HepG2 (cell line): ENCODE measurements around the gene PPP1R9B. TPM values are rescaled to one million over a fixed set of nuclear protein-coding genes. Genes with fewer than 3 reads are reported as not detected.

ENCODE experiments used
- ETV5 ChIP-seq: IDR thresholded peaks from 2 replicates; pipeline ENCODE4 v1.6.1; 2018; ENCODE audit warnings: missing biosample characterization, missing genetic modification reagents, inconsistent platforms, borderline replicate concordance
- HOXA5 ChIP-seq: sonication (generic); formaldehyde crosslinking; IDR thresholded peaks from 2 replicates; pipeline ENCODE4 v1.4.0; 2020; ENCODE audit warnings: missing genetic modification reagents
- KLF9 ChIP-seq: IDR thresholded peaks from 2 replicates; pipeline ENCODE4 v1.6.1; 2016; ENCODE audit warnings: low read depth
- NR3C1 ChIP-seq: sonication (generic); formaldehyde crosslinking; IDR thresholded peaks from 2 replicates; pipeline ENCODE4 v1.4.0; 2020; ENCODE audit warnings: missing genetic modification reagents
- SCMH1 ChIP-seq: sonication (generic); formaldehyde crosslinking; IDR thresholded peaks from 2 replicates; pipeline ENCODE4 v1.9.0; 2021; ENCODE audit warnings: missing genetic modification reagents, mild to moderate bottlenecking, borderline replicate concordance
- TCF12 ChIP-seq, 2 experiments: fragments of 450-650 bp in 1 of 2; sonication (generic) in 1 of 2; formaldehyde crosslinking in 1 of 2; IDR thresholded peaks; 2 replicates each; pipeline versions ENCODE4 v1.6.1 to v1.8.0; 2017 to 2022; ENCODE audit warnings: antibody characterized with exemption in 1 of 2, mild to moderate bottlenecking in 1 of 2, missing genetic modification reagents in 1 of 2, moderate library complexity in 1 of 2
- ZNF232 ChIP-seq: sonication (generic); formaldehyde crosslinking; IDR thresholded peaks from 2 replicates; pipeline ENCODE4 v1.4.0; 2020; ENCODE audit warnings: missing genetic modification reagents, borderline replicate concordance
- ZNF615 ChIP-seq: sonication (generic); formaldehyde crosslinking; IDR thresholded peaks from 2 replicates; pipeline ENCODE4 v1.5.0; 2020; ENCODE audit warnings: mild to moderate bottlenecking, missing genetic modification reagents, borderline replicate concordance
- ZNF678 ChIP-seq: sonication (generic); formaldehyde crosslinking; IDR thresholded peaks from 2 replicates; pipeline ENCODE4 v1.4.0; 2020; ENCODE audit warnings: mild to moderate bottlenecking, missing genetic modification reagents
- polyA plus RNA-seq, 8 experiments: library from polyadenylated mRNA; depleted of rRNA in 3 of 8; stranded (reverse) in 7 of 8; unstranded in 1 of 8; fragments of >200 nt; fragmentation: Illumina TruSeq in 4 of 8; extraction: Trizol in 4 of 8; gene quantifications; 2 replicates each; pipeline versions ENCODE4 v1.2.1 to v1.2.3, GENCODE V29; 2011 to 2016; ENCODE audit warnings: low read depth in 4 of 8, missing spikeins in 1 of 8, mixed read lengths in 1 of 8; ENCODE audit not compliant: insufficient read depth in 1 of 8
- total RNA-seq, 5 experiments: library from RNA; depleted of rRNA; stranded (reverse); fragments of >200 nt; fragmentation: Illumina TruSeq; extraction: Trizol; gene quantifications; 2 replicates each; pipeline ENCODE4 v1.2.3, GENCODE V29; 2016; ENCODE audit warnings: low read depth in 1 of 5
- TF ChIP-seq, protein P1 (sequence below): sonication (generic); formaldehyde crosslinking; IDR thresholded peaks from 2 replicates; pipeline ENCODE4 v1.4.0; 2020; ENCODE audit warnings: missing genetic modification reagents
- TF ChIP-seq, protein P2 (sequence below): sonication (generic); formaldehyde crosslinking; IDR thresholded peaks from 2 replicates; pipeline ENCODE4 v1.4.0; 2020; ENCODE audit warnings: missing genetic modification reagents
- TF ChIP-seq, protein P3 (sequence below): sonication (generic); formaldehyde crosslinking; conservative IDR thresholded peaks from 2 replicates; pipeline ENCODE4 v1.8.0; 2022; ENCODE audit warnings: low read depth, missing genetic modification reagents
- TF ChIP-seq, protein P4 (sequence below): sonication (generic); formaldehyde crosslinking; IDR thresholded peaks from 2 replicates; pipeline ENCODE4 v1.4.0; 2020; ENCODE audit warnings: missing genetic modification reagents
- TF ChIP-seq, protein P5 (sequence below): conservative IDR thresholded peaks from 2 replicates; pipeline ENCODE4 v1.6.1; 2018; ENCODE audit warnings: missing genetic modification reagents
- TF ChIP-seq, protein P6 (sequence below): sonication (generic); formaldehyde crosslinking; IDR thresholded peaks from 2 replicates; pipeline ENCODE4 v1.5.0; 2020; ENCODE audit warnings: mild to moderate bottlenecking, missing genetic modification reagents, borderline replicate concordance

PPP1R9B gene
- total and polyA plus RNA-seq, 2 of the 13 experiments (the other 11 are each of a cell fraction or from before 2014, with no cell fraction given), result 9.4 to 15.8 TPM

DNA sequence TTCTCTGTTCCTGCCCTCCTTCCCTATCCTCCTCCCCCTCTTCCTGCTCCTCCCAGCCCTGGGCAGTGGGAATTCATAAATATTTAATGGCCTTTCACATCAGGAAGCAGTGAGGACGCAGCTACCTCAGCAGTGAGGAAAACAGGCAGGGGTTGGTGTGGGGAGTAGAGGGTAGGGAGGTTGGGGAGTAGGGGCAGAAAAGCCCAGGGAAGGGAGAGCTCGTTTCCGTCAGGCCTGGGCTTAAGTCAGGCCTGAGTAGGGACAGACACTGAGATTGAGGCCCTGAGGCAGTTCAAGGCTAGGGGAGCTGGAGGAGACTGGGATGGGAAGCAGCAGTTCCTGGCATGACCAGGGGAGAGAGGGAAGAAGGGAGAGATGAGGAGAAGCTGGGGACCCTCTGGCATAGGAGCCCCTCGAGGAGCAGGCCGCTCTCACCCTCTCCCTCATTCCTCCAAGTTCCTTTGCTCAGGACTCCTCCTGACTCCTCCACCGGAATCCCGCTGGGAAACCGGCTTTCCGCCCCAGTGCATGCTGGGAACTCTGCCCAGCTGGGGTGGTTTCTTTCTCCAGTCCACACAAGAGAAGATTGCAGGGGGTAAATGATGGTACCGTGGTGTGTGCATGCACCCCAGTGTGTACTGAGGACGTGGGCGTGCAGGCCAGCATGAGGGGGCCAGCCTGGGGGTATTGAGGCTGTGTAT lies 26.7 kb downstream of the PPP1R9B start (continued):
- TF ChIP-seq, protein P1, sequence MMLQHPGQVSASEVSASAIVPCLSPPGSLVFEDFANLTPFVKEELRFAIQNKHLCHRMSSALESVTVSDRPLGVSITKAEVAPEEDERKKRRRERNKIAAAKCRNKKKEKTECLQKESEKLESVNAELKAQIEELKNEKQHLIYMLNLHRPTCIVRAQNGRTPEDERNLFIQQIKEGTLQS (CRISPR knock-in tag), result no peak
- TF ChIP-seq, protein P2, sequence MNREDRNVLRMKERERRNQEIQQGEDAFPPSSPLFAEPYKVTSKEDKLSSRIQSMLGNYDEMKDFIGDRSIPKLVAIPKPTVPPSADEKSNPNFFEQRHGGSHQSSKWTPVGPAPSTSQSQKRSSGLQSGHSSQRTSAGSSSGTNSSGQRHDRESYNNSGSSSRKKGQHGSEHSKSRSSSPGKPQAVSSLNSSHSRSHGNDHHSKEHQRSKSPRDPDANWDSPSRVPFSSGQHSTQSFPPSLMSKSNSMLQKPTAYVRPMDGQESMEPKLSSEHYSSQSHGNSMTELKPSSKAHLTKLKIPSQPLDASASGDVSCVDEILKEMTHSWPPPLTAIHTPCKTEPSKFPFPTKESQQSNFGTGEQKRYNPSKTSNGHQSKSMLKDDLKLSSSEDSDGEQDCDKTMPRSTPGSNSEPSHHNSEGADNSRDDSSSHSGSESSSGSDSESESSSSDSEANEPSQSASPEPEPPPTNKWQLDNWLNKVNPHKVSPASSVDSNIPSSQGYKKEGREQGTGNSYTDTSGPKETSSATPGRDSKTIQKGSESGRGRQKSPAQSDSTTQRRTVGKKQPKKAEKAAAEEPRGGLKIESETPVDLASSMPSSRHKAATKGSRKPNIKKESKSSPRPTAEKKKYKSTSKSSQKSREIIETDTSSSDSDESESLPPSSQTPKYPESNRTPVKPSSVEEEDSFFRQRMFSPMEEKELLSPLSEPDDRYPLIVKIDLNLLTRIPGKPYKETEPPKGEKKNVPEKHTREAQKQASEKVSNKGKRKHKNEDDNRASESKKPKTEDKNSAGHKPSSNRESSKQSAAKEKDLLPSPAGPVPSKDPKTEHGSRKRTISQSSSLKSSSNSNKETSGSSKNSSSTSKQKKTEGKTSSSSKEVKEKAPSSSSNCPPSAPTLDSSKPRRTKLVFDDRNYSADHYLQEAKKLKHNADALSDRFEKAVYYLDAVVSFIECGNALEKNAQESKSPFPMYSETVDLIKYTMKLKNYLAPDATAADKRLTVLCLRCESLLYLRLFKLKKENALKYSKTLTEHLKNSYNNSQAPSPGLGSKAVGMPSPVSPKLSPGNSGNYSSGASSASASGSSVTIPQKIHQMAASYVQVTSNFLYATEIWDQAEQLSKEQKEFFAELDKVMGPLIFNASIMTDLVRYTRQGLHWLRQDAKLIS (CRISPR knock-in tag), result no peak
- no peak for TF ChIP-seq KLF9 (CRISPR knock-in tag)
- TF ChIP-seq, protein P3, sequence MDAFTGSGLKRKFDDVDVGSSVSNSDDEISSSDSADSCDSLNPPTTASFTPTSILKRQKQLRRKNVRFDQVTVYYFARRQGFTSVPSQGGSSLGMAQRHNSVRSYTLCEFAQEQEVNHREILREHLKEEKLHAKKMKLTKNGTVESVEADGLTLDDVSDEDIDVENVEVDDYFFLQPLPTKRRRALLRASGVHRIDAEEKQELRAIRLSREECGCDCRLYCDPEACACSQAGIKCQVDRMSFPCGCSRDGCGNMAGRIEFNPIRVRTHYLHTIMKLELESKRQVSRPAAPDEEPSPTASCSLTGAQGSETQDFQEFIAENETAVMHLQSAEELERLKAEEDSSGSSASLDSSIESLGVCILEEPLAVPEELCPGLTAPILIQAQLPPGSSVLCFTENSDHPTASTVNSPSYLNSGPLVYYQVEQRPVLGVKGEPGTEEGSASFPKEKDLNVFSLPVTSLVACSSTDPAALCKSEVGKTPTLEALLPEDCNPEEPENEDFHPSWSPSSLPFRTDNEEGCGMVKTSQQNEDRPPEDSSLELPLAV (CRISPR knock-in tag), result no peak
- no peak for TF ChIP-seq SCMH1 (CRISPR knock-in tag)
- no peak for TF ChIP-seq NR3C1 (CRISPR knock-in tag)
- TF ChIP-seq ETV5 (CRISPR knock-in tag), result no peak; the same call in 1 of the 2 replicates
- TF ChIP-seq ZNF232 (CRISPR knock-in tag), result no peak
- TF ChIP-seq, protein P4, sequence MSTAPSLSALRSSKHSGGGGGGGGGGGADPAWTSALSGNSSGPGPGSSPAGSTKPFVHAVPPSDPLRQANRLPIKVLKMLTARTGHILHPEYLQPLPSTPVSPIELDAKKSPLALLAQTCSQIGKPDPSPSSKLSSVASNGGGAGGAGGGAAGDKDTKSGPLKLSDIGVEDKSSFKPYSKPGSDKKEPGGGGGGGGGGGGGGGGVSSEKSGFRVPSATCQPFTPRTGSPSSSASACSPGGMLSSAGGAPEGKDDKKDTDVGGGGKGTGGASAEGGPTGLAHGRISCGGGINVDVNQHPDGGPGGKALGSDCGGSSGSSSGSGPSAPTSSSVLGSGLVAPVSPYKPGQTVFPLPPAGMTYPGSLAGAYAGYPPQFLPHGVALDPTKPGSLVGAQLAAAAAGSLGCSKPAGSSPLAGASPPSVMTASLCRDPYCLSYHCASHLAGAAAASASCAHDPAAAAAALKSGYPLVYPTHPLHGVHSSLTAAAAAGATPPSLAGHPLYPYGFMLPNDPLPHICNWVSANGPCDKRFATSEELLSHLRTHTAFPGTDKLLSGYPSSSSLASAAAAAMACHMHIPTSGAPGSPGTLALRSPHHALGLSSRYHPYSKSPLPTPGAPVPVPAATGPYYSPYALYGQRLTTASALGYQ, result no peak
- TF ChIP-seq ZNF615 (CRISPR knock-in tag), result no peak
- TF ChIP-seq TCF12 (IDR thresholded peaks at IDR 0.05), result no peak
- TF ChIP-seq TCF12 (CRISPR knock-in tag; IDR thresholded peaks at IDR 0.05), result no peak
- no peak for TF ChIP-seq ZNF678 (CRISPR knock-in tag)
- TF ChIP-seq, protein P5, sequence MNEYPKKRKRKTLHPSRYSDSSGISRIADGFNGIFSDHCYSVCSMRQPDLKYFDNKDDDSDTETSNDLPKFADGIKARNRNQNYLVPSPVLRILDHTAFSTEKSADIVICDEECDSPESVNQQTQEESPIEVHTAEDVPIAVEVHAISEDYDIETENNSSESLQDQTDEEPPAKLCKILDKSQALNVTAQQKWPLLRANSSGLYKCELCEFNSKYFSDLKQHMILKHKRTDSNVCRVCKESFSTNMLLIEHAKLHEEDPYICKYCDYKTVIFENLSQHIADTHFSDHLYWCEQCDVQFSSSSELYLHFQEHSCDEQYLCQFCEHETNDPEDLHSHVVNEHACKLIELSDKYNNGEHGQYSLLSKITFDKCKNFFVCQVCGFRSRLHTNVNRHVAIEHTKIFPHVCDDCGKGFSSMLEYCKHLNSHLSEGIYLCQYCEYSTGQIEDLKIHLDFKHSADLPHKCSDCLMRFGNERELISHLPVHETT (CRISPR knock-in tag), result no peak
- TF ChIP-seq, protein P6, sequence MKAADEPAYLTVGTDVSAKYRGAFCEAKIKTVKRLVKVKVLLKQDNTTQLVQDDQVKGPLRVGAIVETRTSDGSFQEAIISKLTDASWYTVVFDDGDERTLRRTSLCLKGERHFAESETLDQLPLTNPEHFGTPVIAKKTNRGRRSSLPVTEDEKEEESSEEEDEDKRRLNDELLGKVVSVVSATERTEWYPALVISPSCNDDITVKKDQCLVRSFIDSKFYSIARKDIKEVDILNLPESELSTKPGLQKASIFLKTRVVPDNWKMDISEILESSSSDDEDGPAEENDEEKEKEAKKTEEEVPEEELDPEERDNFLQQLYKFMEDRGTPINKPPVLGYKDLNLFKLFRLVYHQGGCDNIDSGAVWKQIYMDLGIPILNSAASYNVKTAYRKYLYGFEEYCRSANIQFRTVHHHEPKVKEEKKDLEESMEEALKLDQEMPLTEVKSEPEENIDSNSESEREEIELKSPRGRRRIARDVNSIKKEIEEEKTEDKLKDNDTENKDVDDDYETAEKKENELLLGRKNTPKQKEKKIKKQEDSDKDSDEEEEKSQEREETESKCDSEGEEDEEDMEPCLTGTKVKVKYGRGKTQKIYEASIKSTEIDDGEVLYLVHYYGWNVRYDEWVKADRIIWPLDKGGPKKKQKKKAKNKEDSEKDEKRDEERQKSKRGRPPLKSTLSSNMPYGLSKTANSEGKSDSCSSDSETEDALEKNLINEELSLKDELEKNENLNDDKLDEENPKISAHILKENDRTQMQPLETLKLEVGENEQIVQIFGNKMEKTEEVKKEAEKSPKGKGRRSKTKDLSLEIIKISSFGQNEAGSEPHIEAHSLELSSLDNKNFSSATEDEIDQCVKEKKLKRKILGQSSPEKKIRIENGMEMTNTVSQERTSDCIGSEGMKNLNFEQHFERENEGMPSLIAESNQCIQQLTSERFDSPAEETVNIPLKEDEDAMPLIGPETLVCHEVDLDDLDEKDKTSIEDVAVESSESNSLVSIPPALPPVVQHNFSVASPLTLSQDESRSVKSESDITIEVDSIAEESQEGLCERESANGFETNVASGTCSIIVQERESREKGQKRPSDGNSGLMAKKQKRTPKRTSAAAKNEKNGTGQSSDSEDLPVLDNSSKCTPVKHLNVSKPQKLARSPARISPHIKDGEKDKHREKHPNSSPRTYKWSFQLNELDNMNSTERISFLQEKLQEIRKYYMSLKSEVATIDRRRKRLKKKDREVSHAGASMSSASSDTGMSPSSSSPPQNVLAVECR (CRISPR knock-in tag), result 0 out of 2 replicates have a peak, but pooled peaks have one; percentile 22
- TF ChIP-seq HOXA5 (CRISPR knock-in tag), result no peak
